Small intestine (tissue), 7 donors: Measurements from ENCODE around the gene RAPGEF6. TPM values are rescaled to one million over a fixed set of nuclear protein-coding genes. Genes with fewer than 3 reads are reported as not detected.

ENCODE experiments used
- DNase-seq, 2 donors: peaks; one replicate each; pipeline versions ENCODE4 v3.0.0 to v3.0.0-alpha.2; 2013
- FAIRE-seq: peaks from 2 replicates; lab custom pipeline; 2012; peaks lifted over from hg19 to GRCh38; lab: Jason Lieb, UNC
- H3K27ac ChIP-seq, 3 donors: one replicate each; pipeline ENCODE4 v1.5.1; 2013; ENCODE audit warnings: low read length in 2 of 3, mild to moderate bottlenecking in 2 of 3, control low read depth in 1 of 3, inconsistent platforms in 1 of 3, low read depth in 1 of 3, moderate library complexity in 1 of 3
- H3K27me3 ChIP-seq, 3 donors: one replicate each; pipeline ENCODE4 v1.6.1; 2013; ENCODE audit warnings: low read length in 3 of 3, inconsistent platforms in 1 of 3; ENCODE audit not compliant: control insufficient read depth in 3 of 3, insufficient read depth in 3 of 3
- H3K36me3 ChIP-seq, 3 donors: one replicate each; pipeline ENCODE4 v1.6.1; 2013; ENCODE audit warnings: low read length in 3 of 3, inconsistent platforms in 1 of 3, low read depth in 1 of 3, mild to moderate bottlenecking in 1 of 3, moderate library complexity in 1 of 3; ENCODE audit not compliant: control insufficient read depth in 3 of 3, insufficient read depth in 2 of 3
- H3K4me1 ChIP-seq, 3 donors: one replicate each; pipeline ENCODE4 v1.6.1; 2013; ENCODE audit warnings: low read length in 2 of 3, inconsistent platforms in 1 of 3, low read depth in 1 of 3, mild to moderate bottlenecking in 1 of 3, moderate library complexity in 1 of 3; ENCODE audit not compliant: control insufficient read depth in 3 of 3, insufficient read depth in 2 of 3
- H3K4me3 ChIP-seq, 3 donors: one replicate each; pipeline ENCODE4 v1.5.1; 2013; ENCODE audit warnings: low read length in 3 of 3, control low read depth in 1 of 3, inconsistent platforms in 1 of 3, low read depth in 1 of 3, mild to moderate bottlenecking in 1 of 3, moderate library complexity in 1 of 3
- H3K9me3 ChIP-seq, 2 donors: one replicate each; pipeline ENCODE4 v1.6.1; 2013; ENCODE audit warnings: low read depth in 1 of 2, low read length in 1 of 2; ENCODE audit not compliant: control insufficient read depth in 2 of 2, insufficient read depth in 1 of 2
- WGBS, 3 donors: extraction: QIAGEN DNeasy Blood & Tissue Kit; methylation state at CpG; one replicate each; pipeline ENCODE4 v1.1.7; 2013; 5-methylcytosine and 5-hydroxymethylcytosine counted together
- polyA plus RNA-seq, 4 donors: library from polyadenylated mRNA; stranded (reverse) in 3 of 4; unstranded in 1 of 4; fragments of 200-250 nt in 3 of 4; fragments of 120-200 nt in 1 of 4; gene quantifications; one replicate each; pipeline versions ENCODE4 v1.2.1 to v1.2.3, GENCODE V29; 2013
- donor health status: healthy with polysubstance abuse.
- donor health status: control.
- donor health status: control.
- donor health status: Bipolar disorder and iron deficiency.
- donor health status: healthy.

Gene RAPGEF6
- polyA plus RNA-seq, 4 donors, result 1.1 to 10.4 (median 2.3) TPM

- no peak for DNase-seq
- no peaks in the 10 kb centered on the region for H3K27me3 ChIP-seq
- H3K4me3 ChIP-seq, result no peak overlapping the region
- no peak for FAIRE-seq
- no peaks in the 10 kb centered on the region for H3K36me3 ChIP-seq
- 93 to 100% (median 94%) methylated on average over 2 of the region's 2 CpGs for WGBS, 3 donors
- H3K9me3 ChIP-seq, result peaks cover 0 to 3% of the 10 kb centered on the region in 2 donors
- H3K4me1 ChIP-seq, result peaks cover 0 to 11% (median 4%) of the 10 kb centered on the region in 3 donors
- no peak overlapping the region for H3K27ac ChIP-seq
Observed at GRCh38 chr5:131611064-131611381, 24.0 kb downstream of the RAPGEF6 start.

- H3K4me1 ChIP-seq, result peaks cover 0 to 11% (median 4%) of the 10 kb centered on the region in 3 donors
- H3K36me3 ChIP-seq, result no peaks in the 10 kb centered on the region
- H3K4me3 ChIP-seq, result no peak overlapping the region
- H3K27ac ChIP-seq, result peak overlapping the region in 1 of 3 donors; percentile 15
- DNase-seq (peak; percentile 15 to 22), FAIRE-seq (no peak)
- no peaks in the 10 kb centered on the region for H3K27me3 ChIP-seq
- 81 to 85% (median 83%) methylated on average over 6 of the region's 6 CpGs for WGBS, 3 donors
- H3K9me3 ChIP-seq, result peaks cover 0 to 3% of the 10 kb centered on the region in 2 donors
Observed at GRCh38 chr5:131610198-131611063, 24.6 kb downstream of the RAPGEF6 start.

DNA sequence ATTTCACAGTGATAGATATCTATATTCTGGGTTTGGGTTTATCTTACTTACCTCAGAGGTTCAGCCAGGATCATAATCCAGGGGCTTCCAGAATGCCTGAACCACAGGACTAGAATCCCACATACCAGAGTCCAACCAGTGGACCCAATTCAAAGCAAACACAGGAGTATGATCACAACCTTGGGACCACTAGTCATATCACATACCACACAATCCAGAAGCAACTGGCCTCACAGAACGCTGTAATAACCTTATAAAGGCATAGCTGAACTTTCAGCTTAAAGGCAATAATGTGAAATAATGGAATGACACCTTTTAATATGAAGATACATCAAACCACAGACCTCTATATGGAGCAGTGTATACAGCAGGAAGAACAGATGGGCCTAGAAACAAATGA lies 25.3 kb downstream of the RAPGEF6 start:
- Histone ChIP-seq H3K36me3 (no peaks in the 10 kb centered on the region), H3K9me3 (peaks cover 0 to 3% of the 10 kb centered on the region in 2 donors), H3K4me1 (peaks cover 0 to 11% (median 4%) of the 10 kb centered on the region in 3 donors), H3K27ac (peak overlapping the region in 1 of 3 donors; percentile 15), H3K27me3 (no peaks in the 10 kb centered on the region), H3K4me3 (no peak overlapping the region)
- FAIRE-seq, result no peak
- no peak for DNase-seq
- WGBS, 3 donors, result 92 to 95% (median 94%) methylated on average over 1 of the region's 1 CpG

GRCh38 chr5:131608597-131608996 lies 26.4 kb downstream of the RAPGEF6 start:
- 82 to 93% (median 90%) methylated on average over 5 of the region's 5 CpGs for WGBS, 3 donors
- Histone ChIP-seq H3K4me3 (no peak overlapping the region), H3K9me3 (no peaks in the 10 kb centered on the region), H3K36me3 (no peaks in the 10 kb centered on the region), H3K4me1 (peaks cover 0 to 11% (median 4%) of the 10 kb centered on the region in 3 donors), H3K27ac (no peak overlapping the region), H3K27me3 (no peaks in the 10 kb centered on the region)
- FAIRE-seq (no peak), DNase-seq (no peak)

DNA sequence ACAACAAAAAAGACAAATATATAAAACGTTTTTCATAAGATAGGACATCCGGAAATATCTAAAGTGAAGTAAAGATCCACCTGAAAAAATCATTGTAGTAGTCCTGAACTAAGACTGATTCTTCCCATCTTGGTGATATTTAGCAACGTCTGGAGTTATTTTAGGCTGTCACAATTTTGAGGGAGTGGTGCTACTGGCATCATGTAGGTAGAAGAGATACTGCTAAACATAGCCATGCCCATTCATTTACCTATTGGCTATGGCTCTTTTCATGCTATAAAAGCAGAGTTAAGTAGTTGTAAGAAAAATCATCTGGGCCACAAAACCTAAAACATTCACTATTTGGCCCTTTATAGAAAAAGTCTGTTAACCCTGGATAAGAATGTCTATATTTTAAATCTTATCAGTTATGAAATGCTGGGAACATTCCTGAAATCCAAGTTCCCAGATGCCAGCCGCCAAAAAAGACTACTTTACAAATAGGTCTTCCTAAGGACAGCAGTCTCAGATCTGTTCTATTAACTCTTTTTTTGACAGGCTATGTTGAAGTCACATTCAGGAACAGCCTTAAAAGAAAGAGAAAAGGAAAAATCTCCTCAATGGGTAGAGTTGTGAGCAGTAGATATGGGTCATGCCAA lies 27.0 kb downstream of the RAPGEF6 start:
- Histone ChIP-seq H3K4me3 (no peak overlapping the region), H3K4me1 (peaks cover 0 to 11% (median 4%) of the 10 kb centered on the region in 3 donors), H3K36me3 (no peaks in the 10 kb centered on the region), H3K27ac (no peak overlapping the region), H3K9me3 (no peaks in the 10 kb centered on the region), H3K27me3 (no peaks in the 10 kb centered on the region)
- FAIRE-seq (no peak), DNase-seq (no peak)
- WGBS, 3 donors, result 78 to 84% (median 81%) methylated on average over 4 of the region's 4 CpGs

DNA sequence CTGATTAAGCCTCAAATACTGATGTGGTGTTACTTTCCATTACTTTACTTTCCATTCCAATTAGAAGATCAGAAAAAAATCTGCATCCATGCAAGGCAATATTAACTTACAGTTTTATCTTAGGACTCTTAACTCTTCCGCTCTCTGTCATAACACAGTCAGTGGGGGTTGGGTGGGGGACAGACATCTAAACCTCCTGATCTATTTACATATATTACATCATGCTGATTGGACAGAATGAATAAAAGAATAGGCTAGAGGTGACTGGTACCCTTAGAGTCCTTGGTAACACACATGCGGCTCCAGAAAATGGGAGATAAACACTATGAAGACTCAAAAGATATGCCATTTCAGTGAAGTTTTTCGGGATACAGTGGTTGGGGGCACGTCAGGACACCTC lies 27.6 kb downstream of the RAPGEF6 start:
- Histone ChIP-seq H3K36me3 (peaks cover 0 to 2% (median under 1%) of the 10 kb centered on the region in 3 donors), H3K4me3 (no peak overlapping the region), H3K27me3 (no peaks in the 10 kb centered on the region), H3K4me1 (peaks cover 0 to 11% (median 4%) of the 10 kb centered on the region in 3 donors), H3K9me3 (no peaks in the 10 kb centered on the region), H3K27ac (no peak overlapping the region)
- WGBS, 3 donors, result 92 to 98% (median 97%) methylated on average over 4 of the region's 4 CpGs
- DNase-seq (no peak), FAIRE-seq (no peak)

DNA sequence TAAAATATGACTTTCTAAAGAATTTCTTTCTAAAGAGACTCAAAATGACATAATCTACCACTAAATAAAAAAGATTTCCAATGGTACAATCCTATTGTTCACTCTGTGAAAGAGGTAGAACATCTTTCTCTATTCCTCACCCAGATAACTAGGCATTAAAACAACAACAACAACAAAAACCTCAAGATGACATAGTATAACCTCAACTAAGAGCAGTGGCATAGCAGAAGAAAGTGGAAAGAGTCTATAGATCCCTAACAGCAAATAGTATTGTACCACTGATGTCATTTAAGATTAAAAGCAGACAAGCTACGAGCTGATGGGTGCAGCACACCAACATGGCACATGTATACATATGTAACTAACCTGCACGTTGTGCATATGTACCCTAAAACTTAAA lies 29.9 kb downstream of the RAPGEF6 start:
- Histone ChIP-seq H3K27me3 (no peaks in the 10 kb centered on the region), H3K4me3 (no peak overlapping the region), H3K27ac (no peak overlapping the region), H3K9me3 (no peaks in the 10 kb centered on the region), H3K36me3 (peaks cover 0 to 4% (median 4%) of the 10 kb centered on the region in 3 donors), H3K4me1 (peaks cover 0 to 4% (median 4%) of the 10 kb centered on the region in 3 donors)
- FAIRE-seq (no peak), DNase-seq (no peak)
- WGBS, 3 donors, result 86 to 97% (median 89%) methylated on average over 2 of the region's 2 CpGs

- Histone ChIP-seq H3K27me3 (no peaks in the 10 kb centered on the region), H3K4me1 (peaks cover 0 to 7% (median 0%) of the 10 kb centered on the region in 3 donors), H3K9me3 (peaks cover 0 to 10% of the 10 kb centered on the region in 2 donors), H3K27ac (peak overlapping the region in 1 of 3 donors; percentile 61), H3K4me3 (no peak overlapping the region), H3K36me3 (peaks cover 0 to 10% (median 0%) of the 10 kb centered on the region in 3 donors)
- DNase-seq, result peak in 1 of 2 donors; percentile 33
- 82 to 93% (median 86%) methylated on average over 8 of the region's 8 CpGs for WGBS, 3 donors
- FAIRE-seq, result no peak
Observed at GRCh38 chr5:131595088-131596033, 39.7 kb downstream of the RAPGEF6 start.
